HCT116 (cell line): Measurements from ENCODE around the gene PRKCQ. TPM values are rescaled to one million over a fixed set of nuclear protein-coding genes. Genes with fewer than 3 reads are reported as not detected.

ENCODE experiments used
- ATAC-seq: fragments of 200-7000 bp; cut with Tn5 transposase; 2 replicates; pipeline ENCODE4 v1.9.1; 2020; ENCODE audit warnings: mild to moderate bottlenecking, moderate library complexity
- BruUV-seq: library from RNA; stranded (reverse); fragments of 400-500 nt; replicated peaks from 2 replicates; lab custom pipeline; 2021; lab: Mats Ljungman, UMichigan
- CTCF ChIA-PET: fragments of 300-600 bp; sonication (Branson Sonifier 250); formaldehyde crosslinking; loops from one replicate; lab custom pipeline; 2021; ENCODE audit warnings: antibody characterized with exemption; lab: Charles Lee
- POLR2A ChIA-PET: fragments of 300-600, 350-600 bp; sonication (Branson Sonifier 250); formaldehyde crosslinking; loops from one replicate; lab custom pipeline; 2021; ENCODE audit warnings: antibody characterized with exemption; lab: Charles Lee
- RAD21 ChIA-PET, 2 experiments: fragments of 300-600 bp; sonication (Branson Sonifier 250); formaldehyde crosslinking; loops; one replicate each; lab custom pipeline; 2023; ENCODE audit warnings: low total read pairs in 2 of 2; ENCODE audit not compliant: uncharacterized antibody in 2 of 2, unreplicated experiment in 2 of 2, low non-redundant PET in 1 of 2; lab: Charles Lee
- DNase-seq: peaks from one replicate; pipeline ENCODE4 v3.0.0-alpha.2; 2010; ENCODE audit warnings: low read depth, low spot score
- H2AFZ ChIP-seq: fragments of 200-600 bp; shearing (Covaris generic), sonication (generic); 2 replicates; pipeline ENCODE4 v1.6.1; 2017; ENCODE audit warnings: low read depth, mixed run types, mixed read lengths, antibody characterized with exemption, low read length; ENCODE audit not compliant: poor library complexity, severe bottlenecking
- H3K27ac ChIP-seq: 2 replicates; pipeline ENCODE4 v1.5.1; 2012; ENCODE audit warnings: low read depth, low read length
- H3K27me3 ChIP-seq: fragments of 200-600 bp; sonication (generic); 2 replicates; pipeline ENCODE4 v1.6.1; 2016; ENCODE audit warnings: mixed run types, low read length, mixed read lengths; ENCODE audit not compliant: insufficient read depth
- H3K36me3 ChIP-seq, 2 experiments: fragments of 200-500 bp in 1 of 2; fragments of 200-600 bp in 1 of 2; sonication (Bioruptor generic) in 1 of 2; sonication (generic) in 1 of 2; 2 replicates each; pipeline versions ENCODE4 v1.5.1 to v1.6.1; 2014 to 2016; ENCODE audit warnings: low read length in 2 of 2, inconsistent platforms in 1 of 2, mixed read lengths in 1 of 2, mixed run types in 1 of 2; ENCODE audit not compliant: insufficient read depth in 2 of 2, control insufficient read depth in 1 of 2
- H3K4me1 ChIP-seq, 2 experiments: fragments of 200-600 bp in 1 of 2; sonication (generic) in 1 of 2; 2 replicates each; pipeline versions ENCODE4 v1.5.1 to v1.6.1; 2012 to 2017; ENCODE audit warnings: low read length in 2 of 2, inconsistent platforms in 1 of 2, mild to moderate bottlenecking in 1 of 2, mixed read lengths in 1 of 2, mixed run types in 1 of 2, moderate library complexity in 1 of 2; ENCODE audit not compliant: insufficient read depth in 2 of 2, control insufficient read depth in 1 of 2
- H3K4me2 ChIP-seq: fragments of 200-600 bp; sonication (generic); 2 replicates; pipeline ENCODE4 v1.6.1; 2017; ENCODE audit warnings: mixed run types, low read length, mixed read lengths
- H3K4me3 ChIP-seq, 2 experiments: fragments of 200-600 bp in 1 of 2; sonication (generic) in 1 of 2; replicated peaks in 1 of 2; 2 replicates each; pipeline ENCODE4 v1.5.1; 2011 to 2016; ENCODE audit warnings: low read length in 2 of 2, control low read depth in 1 of 2, low read depth in 1 of 2, mild to moderate bottlenecking in 1 of 2, mixed read lengths in 1 of 2, mixed run types in 1 of 2
- H3K79me2 ChIP-seq: fragments of 200-600 bp; sonication (generic); 2 replicates; pipeline ENCODE4 v1.6.1; 2017; ENCODE audit warnings: mild to moderate bottlenecking, mixed run types, low read length, moderate library complexity, mixed read lengths; ENCODE audit not compliant: insufficient read depth
- H3K9ac ChIP-seq: fragments of 200-600 bp; sonication (generic); 2 replicates; pipeline ENCODE4 v1.6.1; 2016; ENCODE audit warnings: low read length, mixed read lengths
- H3K9me2 ChIP-seq: fragments of 200-600 bp; sonication (generic), shearing (Covaris generic); 2 replicates; pipeline ENCODE4 v1.6.1; 2017; ENCODE audit warnings: mixed run types, mild to moderate bottlenecking, moderate library complexity; ENCODE audit not compliant: insufficient read depth
- H3K9me3 ChIP-seq, 2 experiments: fragments of 200-500 bp in 1 of 2; fragments of 200-600 bp in 1 of 2; sonication (Bioruptor generic) in 1 of 2; sonication (generic) in 1 of 2; 2 replicates each; pipeline ENCODE4 v1.6.1; 2014 to 2017; ENCODE audit warnings: low read length in 2 of 2, mixed read lengths in 2 of 2, inconsistent platforms in 1 of 2, low read depth in 1 of 2, mild to moderate bottlenecking in 1 of 2, mixed run types in 1 of 2, moderate library complexity in 1 of 2; ENCODE audit not compliant: control insufficient read depth in 1 of 2, insufficient read depth in 1 of 2
- H4K20me1 ChIP-seq: fragments of 200-600 bp; sonication (generic), shearing (Covaris generic); 2 replicates; pipeline ENCODE4 v1.6.1; 2017; ENCODE audit warnings: mixed run types, mild to moderate bottlenecking, moderate library complexity; ENCODE audit not compliant: insufficient read depth
- CBX3 ChIP-seq: IDR thresholded peaks from 2 replicates; pipeline ENCODE4 v1.6.1; 2012; ENCODE audit warnings: low read depth
- CEBPB ChIP-seq: IDR thresholded peaks from 2 replicates; pipeline ENCODE4 v1.6.1; 2012; ENCODE audit warnings: low read depth
- EGR1 ChIP-seq: IDR thresholded peaks from 2 replicates; pipeline ENCODE4 v1.6.1; 2012; ENCODE audit warnings: low read depth
- FOSL1 ChIP-seq: IDR thresholded peaks from 2 replicates; pipeline ENCODE4 v1.6.1; 2012; ENCODE audit warnings: low read depth
- JUND ChIP-seq: IDR thresholded peaks from 2 replicates; pipeline ENCODE4 v1.6.1; 2012
- ZFX ChIP-seq: fragments of 450-650 bp; IDR thresholded peaks from 2 replicates; pipeline ENCODE4 v1.6.1; 2017
- ZNF274 ChIP-seq: fragments of 200-500 bp; sonication (Bioruptor generic); IDR thresholded peaks from 2 replicates; pipeline ENCODE4 v1.6.1; 2014; ENCODE audit warnings: mild to moderate bottlenecking, low read depth, low read length, inconsistent platforms
- intact Hi-C: fragments of 100-400 bp; cut with micrococcal nuclease; formaldehyde crosslinking; loops from 2 replicates; pipeline ENCODE4 v1.10.0; 2022
- total RNA-seq: library from RNA; stranded (reverse); gene quantifications from one replicate; pipeline ENCODE4 v1.2.1, GENCODE V29; 2021; ENCODE audit not compliant: unreplicated experiment
- TF ChIP-seq, protein P1 (sequence below): IDR thresholded peaks from 2 replicates; pipeline ENCODE4 v1.6.1; 2012
- TF ChIP-seq, protein P2 (sequence below): IDR thresholded peaks from 2 replicates; pipeline ENCODE4 v1.6.1; 2012
- TF ChIP-seq, protein P3 (sequence below): IDR thresholded peaks from 2 replicates; pipeline ENCODE4 v1.6.1; 2012; ENCODE audit warnings: low read depth
- TF ChIP-seq, protein P4 (sequence below): IDR thresholded peaks from 2 replicates; pipeline ENCODE4 v1.6.1; 2011; ENCODE audit warnings: mild to moderate bottlenecking, low read length, moderate library complexity; ENCODE audit not compliant: insufficient replicate concordance; ENCODE audit errors: extremely low read depth

PRKCQ gene
- total RNA-seq, 1 experiment from 2014 or later: 0.54 TPM

DNA sequence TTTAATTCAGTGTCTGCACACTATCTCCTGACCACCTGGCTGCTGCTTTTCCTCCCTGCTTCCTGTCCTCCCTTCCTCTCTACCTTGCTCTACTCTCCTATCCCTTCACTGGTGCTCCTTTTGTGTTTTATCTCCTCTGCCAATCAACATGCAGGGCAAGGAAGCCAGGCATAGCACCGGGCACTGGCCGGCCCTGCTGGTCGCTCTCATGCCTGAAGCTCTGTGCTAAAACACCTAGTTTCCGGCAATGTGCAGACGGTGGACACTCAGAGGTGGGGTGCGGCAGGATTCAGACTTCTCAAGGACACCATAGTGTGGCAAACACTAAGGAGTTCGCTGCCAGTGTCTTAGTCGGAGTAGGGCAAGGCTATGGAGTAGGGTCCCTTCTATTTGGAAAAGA lies 177.1 kb downstream of the PRKCQ start:
- Histone ChIP-seq H3K27ac (no peak overlapping the region), H4K20me1 (no peaks in the 10 kb centered on the region), H3K4me3 (no peak overlapping the region), H2AFZ (no peak overlapping the region), H3K4me2 (no peak overlapping the region), H3K36me3 (no peaks in the 10 kb centered on the region), H3K27me3 (no peaks in the 10 kb centered on the region), H3K4me1 (peaks cover 0 to 11% of the 10 kb centered on the region in 2 experiments; a peak in 2 of 4 replicates), H3K9ac (no peak overlapping the region), H3K9me2 (no peaks in the 10 kb centered on the region), H3K9me3 (no peaks in the 10 kb centered on the region), H3K79me2 (no peaks in the 10 kb centered on the region)
- CTCF ChIA-PET: interaction anchor here (1.0 to 3.5 kb wide), 4 partner anchors 43 to 230 kb away, joined by 4 to 118 read pairs (median 7); partner anchors contain the start of gene PFKFB3
- TF ChIP-seq, protein P1, sequence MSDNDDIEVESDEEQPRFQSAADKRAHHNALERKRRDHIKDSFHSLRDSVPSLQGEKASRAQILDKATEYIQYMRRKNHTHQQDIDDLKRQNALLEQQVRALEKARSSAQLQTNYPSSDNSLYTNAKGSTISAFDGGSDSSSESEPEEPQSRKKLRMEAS: no peak
- DNase-seq (no peak), ATAC-seq (no peak)
- BruUV-seq: no TSS peak
- RAD21 ChIA-PET: interaction anchor here in 1 of 2 experiments (2.3 kb wide), 1 partner anchor 201 kb away, joined by 25 read pairs; the partner anchor contains the start of gene PFKFB3
- POLR2A ChIA-PET: interaction anchor here (2.2 kb wide), 1 partner anchor 200 kb away, joined by 33 read pairs; the partner anchor contains the start of gene PFKFB3
- intact Hi-C loops: loop anchor here (1.0 to 5.0 kb wide), 4 partner anchors 216 to 451 kb away; partner anchors contain the start of gene RBM17

DNA sequence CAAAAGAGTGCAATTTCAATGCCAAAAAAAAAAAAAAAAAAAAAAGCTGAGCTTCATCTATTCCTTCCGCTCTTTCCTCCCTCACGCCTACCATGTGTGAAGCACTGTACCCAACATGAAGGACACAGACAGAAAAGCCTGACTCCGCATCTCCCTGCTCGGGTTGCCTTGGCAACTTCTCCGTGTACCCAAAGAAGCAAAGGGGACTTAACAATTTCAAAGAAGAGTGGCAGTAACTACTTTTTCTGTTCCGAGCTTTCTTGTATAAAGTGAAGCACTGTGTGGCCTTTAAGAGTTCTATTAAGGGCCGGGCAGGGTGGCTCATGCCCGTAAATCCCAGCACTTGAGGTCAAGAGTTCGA lies 177.7 kb downstream of the PRKCQ start:
- Histone ChIP-seq H3K36me3 (no peaks in the 10 kb centered on the region), H3K9me2 (no peaks in the 10 kb centered on the region), H3K79me2 (no peaks in the 10 kb centered on the region), H4K20me1 (no peaks in the 10 kb centered on the region), H3K4me1 (peaks cover 0 to 11% of the 10 kb centered on the region in 2 experiments; a peak in 2 of 4 replicates), H3K4me3 (no peak overlapping the region), H3K9ac (no peak overlapping the region), H3K9me3 (no peaks in the 10 kb centered on the region), H2AFZ (no peak overlapping the region), H3K4me2 (peak overlapping the region; percentile 84), H3K27me3 (no peaks in the 10 kb centered on the region), H3K27ac (no peak overlapping the region)
- RAD21 ChIA-PET: interaction anchor here (0.6 to 2.3 kb wide), 11 partner anchors 158 to 453 kb away, joined by 3 to 25 read pairs (median 4); partner anchors contain the start of gene PFKFB3 (in 2 of the 2)
- ATAC-seq (no peak), DNase-seq (no peak)
- intact Hi-C loops: loop anchor here (1.0 to 5.0 kb wide), 4 partner anchors 215 to 450 kb away; partner anchors contain the start of gene RBM17
- BruUV-seq: no TSS peak
- POLR2A ChIA-PET: interaction anchor here (2.2 kb wide), 1 partner anchor 200 kb away, joined by 33 read pairs; the partner anchor contains the start of gene PFKFB3
- CTCF ChIA-PET: interaction anchor here (0.6 to 3.5 kb wide), 37 partner anchors 8 to 779 kb away, joined by 3 to 118 read pairs (median 5); partner anchors contain the start of genes FBH1 and PFKFB3
- no peak for TF ChIP-seq ZFX
- TF ChIP-seq CEBPB: no peak
- TF ChIP-seq CBX3: no peak
- no peak for TF ChIP-seq FOSL1
- TF ChIP-seq JUND: no peak
- TF ChIP-seq ZNF274: no peak
- TF ChIP-seq, protein P2, sequence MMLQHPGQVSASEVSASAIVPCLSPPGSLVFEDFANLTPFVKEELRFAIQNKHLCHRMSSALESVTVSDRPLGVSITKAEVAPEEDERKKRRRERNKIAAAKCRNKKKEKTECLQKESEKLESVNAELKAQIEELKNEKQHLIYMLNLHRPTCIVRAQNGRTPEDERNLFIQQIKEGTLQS: no peak
- TF ChIP-seq, protein P1: no peak
- TF ChIP-seq, protein P3, sequence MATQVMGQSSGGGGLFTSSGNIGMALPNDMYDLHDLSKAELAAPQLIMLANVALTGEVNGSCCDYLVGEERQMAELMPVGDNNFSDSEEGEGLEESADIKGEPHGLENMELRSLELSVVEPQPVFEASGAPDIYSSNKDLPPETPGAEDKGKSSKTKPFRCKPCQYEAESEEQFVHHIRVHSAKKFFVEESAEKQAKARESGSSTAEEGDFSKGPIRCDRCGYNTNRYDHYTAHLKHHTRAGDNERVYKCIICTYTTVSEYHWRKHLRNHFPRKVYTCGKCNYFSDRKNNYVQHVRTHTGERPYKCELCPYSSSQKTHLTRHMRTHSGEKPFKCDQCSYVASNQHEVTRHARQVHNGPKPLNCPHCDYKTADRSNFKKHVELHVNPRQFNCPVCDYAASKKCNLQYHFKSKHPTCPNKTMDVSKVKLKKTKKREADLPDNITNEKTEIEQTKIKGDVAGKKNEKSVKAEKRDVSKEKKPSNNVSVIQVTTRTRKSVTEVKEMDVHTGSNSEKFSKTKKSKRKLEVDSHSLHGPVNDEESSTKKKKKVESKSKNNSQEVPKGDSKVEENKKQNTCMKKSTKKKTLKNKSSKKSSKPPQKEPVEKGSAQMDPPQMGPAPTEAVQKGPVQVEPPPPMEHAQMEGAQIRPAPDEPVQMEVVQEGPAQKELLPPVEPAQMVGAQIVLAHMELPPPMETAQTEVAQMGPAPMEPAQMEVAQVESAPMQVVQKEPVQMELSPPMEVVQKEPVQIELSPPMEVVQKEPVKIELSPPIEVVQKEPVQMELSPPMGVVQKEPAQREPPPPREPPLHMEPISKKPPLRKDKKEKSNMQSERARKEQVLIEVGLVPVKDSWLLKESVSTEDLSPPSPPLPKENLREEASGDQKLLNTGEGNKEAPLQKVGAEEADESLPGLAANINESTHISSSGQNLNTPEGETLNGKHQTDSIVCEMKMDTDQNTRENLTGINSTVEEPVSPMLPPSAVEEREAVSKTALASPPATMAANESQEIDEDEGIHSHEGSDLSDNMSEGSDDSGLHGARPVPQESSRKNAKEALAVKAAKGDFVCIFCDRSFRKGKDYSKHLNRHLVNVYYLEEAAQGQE: no peak
- TF ChIP-seq EGR1: no peak
- TF ChIP-seq, protein P4, sequence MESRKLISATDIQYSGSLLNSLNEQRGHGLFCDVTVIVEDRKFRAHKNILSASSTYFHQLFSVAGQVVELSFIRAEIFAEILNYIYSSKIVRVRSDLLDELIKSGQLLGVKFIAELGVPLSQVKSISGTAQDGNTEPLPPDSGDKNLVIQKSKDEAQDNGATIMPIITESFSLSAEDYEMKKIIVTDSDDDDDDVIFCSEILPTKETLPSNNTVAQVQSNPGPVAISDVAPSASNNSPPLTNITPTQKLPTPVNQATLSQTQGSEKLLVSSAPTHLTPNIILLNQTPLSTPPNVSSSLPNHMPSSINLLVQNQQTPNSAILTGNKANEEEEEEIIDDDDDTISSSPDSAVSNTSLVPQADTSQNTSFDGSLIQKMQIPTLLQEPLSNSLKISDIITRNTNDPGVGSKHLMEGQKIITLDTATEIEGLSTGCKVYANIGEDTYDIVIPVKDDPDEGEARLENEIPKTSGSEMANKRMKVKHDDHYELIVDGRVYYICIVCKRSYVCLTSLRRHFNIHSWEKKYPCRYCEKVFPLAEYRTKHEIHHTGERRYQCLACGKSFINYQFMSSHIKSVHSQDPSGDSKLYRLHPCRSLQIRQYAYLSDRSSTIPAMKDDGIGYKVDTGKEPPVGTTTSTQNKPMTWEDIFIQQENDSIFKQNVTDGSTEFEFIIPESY: no peak
